Liver (tissue), 9 donors: ENCODE results near the gene ATP6V1E1. TPM values are rescaled to one million over a fixed set of nuclear protein-coding genes. Genes with fewer than 3 reads are reported as not detected.

ENCODE experiments used
- DNase-seq: peaks from one replicate; pipeline ENCODE4 v3.0.0-alpha.2; 2017; ENCODE audit warnings: low spot score
- H3K27ac ChIP-seq, 2 donors: one replicate each; pipeline ENCODE4 v1.7.0; 2013; ENCODE audit warnings: inconsistent platforms in 2 of 2, low read length in 2 of 2, control low read depth in 1 of 2, low read depth in 1 of 2, mild to moderate bottlenecking in 1 of 2
- H3K27me3 ChIP-seq, 4 donors: one replicate each; pipeline versions ENCODE4 v1.6.1 to v1.7.0; 2013; ENCODE audit warnings: low read length in 3 of 4, inconsistent platforms in 1 of 4, mild to moderate bottlenecking in 1 of 4, moderate library complexity in 1 of 4; ENCODE audit not compliant: control insufficient read depth in 4 of 4, insufficient read depth in 4 of 4
- H3K36me3 ChIP-seq, 4 donors: one replicate each; pipeline versions ENCODE4 v1.6.1 to v1.7.0; 2013; ENCODE audit warnings: low read length in 3 of 4, mild to moderate bottlenecking in 3 of 4, low read depth in 1 of 4, moderate library complexity in 1 of 4; ENCODE audit not compliant: control insufficient read depth in 4 of 4, insufficient read depth in 3 of 4
- H3K4me1 ChIP-seq, 4 donors: one replicate each; pipeline versions ENCODE4 v1.6.1 to v1.7.0; 2013; ENCODE audit warnings: low read length in 3 of 4, mild to moderate bottlenecking in 3 of 4, moderate library complexity in 1 of 4; ENCODE audit not compliant: control insufficient read depth in 4 of 4, insufficient read depth in 4 of 4
- H3K4me3 ChIP-seq, 3 donors: one replicate each; pipeline versions ENCODE4 v1.6.1 to v1.7.0; 2013; ENCODE audit warnings: low read length in 3 of 3, control low read depth in 1 of 3, low read depth in 1 of 3, mild to moderate bottlenecking in 1 of 3
- H3K9ac ChIP-seq, 2 donors: one replicate each; pipeline ENCODE4 v1.7.0; 2013; ENCODE audit warnings: low read length in 2 of 2, mild to moderate bottlenecking in 2 of 2, moderate library complexity in 2 of 2, control low read depth in 1 of 2, low read depth in 1 of 2
- H3K9me3 ChIP-seq, 4 donors: one replicate each; pipeline versions ENCODE4 v1.6.1 to v1.7.0; 2013; ENCODE audit warnings: low read length in 3 of 4; ENCODE audit not compliant: control insufficient read depth in 4 of 4
- ATF3 ChIP-seq: IDR thresholded peaks from 2 replicates; pipeline ENCODE4 v1.6.1; 2016; ENCODE audit warnings: antibody characterized with exemption
- CTCF ChIP-seq: fragments of 150-350 bp; IDR thresholded peaks from 2 replicates; pipeline ENCODE4 v1.5.1; 2017; ENCODE audit warnings: improper control_type of control experiment, low read depth, low read length; ENCODE audit not compliant: missing input control
- EGR1 ChIP-seq, 2 donors: IDR thresholded peaks; 2 replicates each; pipeline ENCODE4 v1.6.1; 2016 to 2018; ENCODE audit warnings: antibody characterized with exemption in 2 of 2, low read depth in 2 of 2
- FOXA1 ChIP-seq: IDR thresholded peaks from 2 replicates; pipeline ENCODE4 v1.6.1; 2016; ENCODE audit warnings: antibody characterized with exemption
- FOXA2 ChIP-seq: IDR thresholded peaks from 2 replicates; pipeline ENCODE4 v1.6.1; 2016; ENCODE audit warnings: antibody characterized with exemption
- GABPA ChIP-seq, 2 donors: IDR thresholded peaks in 1 of 2; conservative IDR thresholded peaks in 1 of 2; 2 replicates each; pipeline ENCODE4 v1.6.1; 2016; ENCODE audit warnings: antibody characterized with exemption in 2 of 2, mild to moderate bottlenecking in 1 of 2, moderate library complexity in 1 of 2
- HNF4A ChIP-seq, 2 donors: conservative IDR thresholded peaks; 2 replicates each; pipeline ENCODE4 v1.6.1; 2016; ENCODE audit warnings: antibody characterized with exemption in 2 of 2, mild to moderate bottlenecking in 2 of 2
- HNF4G ChIP-seq: IDR thresholded peaks from 2 replicates; pipeline ENCODE4 v1.6.1; 2016; ENCODE audit warnings: antibody characterized with exemption
- JUND ChIP-seq, 2 donors: IDR thresholded peaks; 2 replicates each; pipeline ENCODE4 v1.6.1; 2016; ENCODE audit warnings: antibody characterized with exemption in 2 of 2
- NR2F2 ChIP-seq: IDR thresholded peaks from 2 replicates; pipeline ENCODE4 v1.6.1; 2016; ENCODE audit warnings: antibody characterized with exemption
- RAD21 ChIP-seq, 2 donors: IDR thresholded peaks; 2 replicates each; pipeline ENCODE4 v1.6.1; 2016; ENCODE audit warnings: antibody characterized with exemption in 2 of 2, mild to moderate bottlenecking in 2 of 2
- RXRA ChIP-seq, 2 donors: IDR thresholded peaks; 2 replicates each; pipeline ENCODE4 v1.6.1; 2017 to 2018; ENCODE audit warnings: antibody characterized with exemption in 2 of 2, mild to moderate bottlenecking in 1 of 2
- SP1 ChIP-seq: IDR thresholded peaks from 2 replicates; pipeline ENCODE4 v1.6.1; 2018; ENCODE audit warnings: antibody characterized with exemption, mild to moderate bottlenecking
- TAF1 ChIP-seq: conservative IDR thresholded peaks from 2 replicates; pipeline ENCODE4 v1.6.1; 2016; ENCODE audit warnings: antibody characterized with exemption, mild to moderate bottlenecking
- YY1 ChIP-seq: IDR thresholded peaks from 2 replicates; pipeline ENCODE4 v1.6.1; 2016; ENCODE audit warnings: antibody characterized with exemption, mild to moderate bottlenecking
- WGBS: extraction: QIAGEN DNeasy Blood & Tissue Kit; methylation state at CpG from one replicate; pipeline ENCODE4 v1.1.7; 2013; 5-methylcytosine and 5-hydroxymethylcytosine counted together
- polyA plus RNA-seq, 2 donors: library from polyadenylated mRNA; stranded (reverse) in 1 of 2; unstranded in 1 of 2; fragments of 200-250 nt in 1 of 2; fragments of >200 nt in 1 of 2; fragmentation: Nextera tagmentation in 1 of 2; extraction: Ambion mirVana in 1 of 2; gene quantifications; one replicate each; pipeline versions ENCODE4 v1.2.1 to v1.2.3, GENCODE V29; 2013 to 2015
- total RNA-seq, 2 donors: library from RNA; depleted of rRNA; stranded (reverse); fragments of >200 nt; gene quantifications; one replicate each; pipeline ENCODE4 v1.2.3, GENCODE V29; 2014
- TF ChIP-seq, protein P1 (sequence below): IDR thresholded peaks from 2 replicates; pipeline ENCODE4 v1.6.1; 2016; ENCODE audit warnings: antibody characterized with exemption
- TF ChIP-seq, protein P2 (sequence below): IDR thresholded peaks from 2 replicates; pipeline ENCODE4 v1.6.1; 2016; ENCODE audit warnings: antibody characterized with exemption
- TF ChIP-seq, protein P3 (sequence below): IDR thresholded peaks from 2 replicates; pipeline ENCODE4 v1.6.1; 2016; ENCODE audit warnings: antibody characterized with exemption, mild to moderate bottlenecking
- donor health status: healthy.
- donor health status: healthy.
- donor health status: healthy.
- donor health status: healthy.
- donor health status: healthy.

ATP6V1E1 gene
- total and polyA plus RNA-seq, 4 donors, result 44.6 to 53.1 (median 49.1) TPM

DNA sequence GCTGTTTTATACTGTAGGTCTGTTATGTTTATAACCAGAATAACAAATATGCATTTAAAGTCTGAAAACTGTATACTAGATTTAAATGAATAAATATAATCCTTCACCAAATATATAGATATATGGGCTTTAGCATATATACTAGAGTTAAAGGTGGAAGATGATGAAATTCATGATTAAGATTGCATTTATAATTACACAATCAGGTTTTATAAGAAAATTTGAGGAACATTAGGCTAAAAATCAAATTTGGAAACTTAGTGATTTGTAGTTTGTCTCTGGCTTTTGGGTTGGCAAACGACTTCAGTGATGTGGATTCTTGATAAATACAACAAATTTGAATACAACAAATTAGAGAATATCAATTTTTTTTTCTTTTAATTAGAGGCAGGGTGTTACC, 20.0 kb upstream of the ATP6V1E1 start (continued):
- TF ChIP-seq EGR1 (IDR thresholded peaks at IDR 0.05; ENCODE audit: low read depth in 2 of 2), result no peak

DNA sequence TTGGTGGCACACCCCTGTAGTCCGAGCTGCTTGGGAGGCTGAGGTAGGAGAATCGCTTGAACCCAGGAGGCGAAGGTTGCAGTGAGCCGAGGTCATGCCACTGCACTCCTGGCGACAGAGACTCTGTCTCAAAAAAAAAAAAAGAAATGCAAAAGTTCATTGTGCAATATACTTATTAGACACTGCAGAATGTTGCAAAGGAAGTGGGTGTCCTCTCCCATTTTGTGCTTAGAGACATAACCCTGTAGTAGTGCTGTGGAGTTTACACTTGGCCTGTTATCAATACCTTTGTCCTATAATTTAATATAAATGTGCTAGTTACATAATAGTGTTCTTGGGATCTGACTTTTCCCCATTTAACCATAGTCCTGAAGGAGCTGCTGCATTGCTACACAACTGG, 19.4 kb upstream of the ATP6V1E1 start:
- TF ChIP-seq, protein P1, sequence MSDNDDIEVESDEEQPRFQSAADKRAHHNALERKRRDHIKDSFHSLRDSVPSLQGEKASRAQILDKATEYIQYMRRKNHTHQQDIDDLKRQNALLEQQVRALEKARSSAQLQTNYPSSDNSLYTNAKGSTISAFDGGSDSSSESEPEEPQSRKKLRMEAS, result no peak
- TF ChIP-seq EGR1 (IDR thresholded peaks at IDR 0.05; ENCODE audit: low read depth in 2 of 2) (no peak), JUND (IDR thresholded peaks at IDR 0.05) (no peak), NR2F2 (no peak), YY1 (no peak), FOXA1 (no peak), TAF1 (no peak), SP1 (no peak), RXRA (IDR thresholded peaks at IDR 0.05) (no peak), CTCF (no peak), RAD21 (IDR thresholded peaks at IDR 0.05) (no peak), ATF3 (no peak), HNF4G (no peak), FOXA2 (no peak), GABPA (IDR thresholded peaks at IDR 0.05 in 1 of 2, conservative IDR thresholded peaks at IDR 0.05 in 1 of 2) (no peak), HNF4A (conservative IDR thresholded peaks at IDR 0.05) (no peak)
- TF ChIP-seq, protein P2, sequence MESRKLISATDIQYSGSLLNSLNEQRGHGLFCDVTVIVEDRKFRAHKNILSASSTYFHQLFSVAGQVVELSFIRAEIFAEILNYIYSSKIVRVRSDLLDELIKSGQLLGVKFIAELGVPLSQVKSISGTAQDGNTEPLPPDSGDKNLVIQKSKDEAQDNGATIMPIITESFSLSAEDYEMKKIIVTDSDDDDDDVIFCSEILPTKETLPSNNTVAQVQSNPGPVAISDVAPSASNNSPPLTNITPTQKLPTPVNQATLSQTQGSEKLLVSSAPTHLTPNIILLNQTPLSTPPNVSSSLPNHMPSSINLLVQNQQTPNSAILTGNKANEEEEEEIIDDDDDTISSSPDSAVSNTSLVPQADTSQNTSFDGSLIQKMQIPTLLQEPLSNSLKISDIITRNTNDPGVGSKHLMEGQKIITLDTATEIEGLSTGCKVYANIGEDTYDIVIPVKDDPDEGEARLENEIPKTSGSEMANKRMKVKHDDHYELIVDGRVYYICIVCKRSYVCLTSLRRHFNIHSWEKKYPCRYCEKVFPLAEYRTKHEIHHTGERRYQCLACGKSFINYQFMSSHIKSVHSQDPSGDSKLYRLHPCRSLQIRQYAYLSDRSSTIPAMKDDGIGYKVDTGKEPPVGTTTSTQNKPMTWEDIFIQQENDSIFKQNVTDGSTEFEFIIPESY, result no peak
- TF ChIP-seq, protein P3, sequence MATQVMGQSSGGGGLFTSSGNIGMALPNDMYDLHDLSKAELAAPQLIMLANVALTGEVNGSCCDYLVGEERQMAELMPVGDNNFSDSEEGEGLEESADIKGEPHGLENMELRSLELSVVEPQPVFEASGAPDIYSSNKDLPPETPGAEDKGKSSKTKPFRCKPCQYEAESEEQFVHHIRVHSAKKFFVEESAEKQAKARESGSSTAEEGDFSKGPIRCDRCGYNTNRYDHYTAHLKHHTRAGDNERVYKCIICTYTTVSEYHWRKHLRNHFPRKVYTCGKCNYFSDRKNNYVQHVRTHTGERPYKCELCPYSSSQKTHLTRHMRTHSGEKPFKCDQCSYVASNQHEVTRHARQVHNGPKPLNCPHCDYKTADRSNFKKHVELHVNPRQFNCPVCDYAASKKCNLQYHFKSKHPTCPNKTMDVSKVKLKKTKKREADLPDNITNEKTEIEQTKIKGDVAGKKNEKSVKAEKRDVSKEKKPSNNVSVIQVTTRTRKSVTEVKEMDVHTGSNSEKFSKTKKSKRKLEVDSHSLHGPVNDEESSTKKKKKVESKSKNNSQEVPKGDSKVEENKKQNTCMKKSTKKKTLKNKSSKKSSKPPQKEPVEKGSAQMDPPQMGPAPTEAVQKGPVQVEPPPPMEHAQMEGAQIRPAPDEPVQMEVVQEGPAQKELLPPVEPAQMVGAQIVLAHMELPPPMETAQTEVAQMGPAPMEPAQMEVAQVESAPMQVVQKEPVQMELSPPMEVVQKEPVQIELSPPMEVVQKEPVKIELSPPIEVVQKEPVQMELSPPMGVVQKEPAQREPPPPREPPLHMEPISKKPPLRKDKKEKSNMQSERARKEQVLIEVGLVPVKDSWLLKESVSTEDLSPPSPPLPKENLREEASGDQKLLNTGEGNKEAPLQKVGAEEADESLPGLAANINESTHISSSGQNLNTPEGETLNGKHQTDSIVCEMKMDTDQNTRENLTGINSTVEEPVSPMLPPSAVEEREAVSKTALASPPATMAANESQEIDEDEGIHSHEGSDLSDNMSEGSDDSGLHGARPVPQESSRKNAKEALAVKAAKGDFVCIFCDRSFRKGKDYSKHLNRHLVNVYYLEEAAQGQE, result no peak
- Histone ChIP-seq H3K36me3 (no peaks in the 10 kb centered on the region), H3K9me3 (no peaks in the 10 kb centered on the region), H3K27ac (no peak overlapping the region), H3K9ac (no peak overlapping the region), H3K27me3 (no peaks in the 10 kb centered on the region), H3K4me1 (peaks cover 0 to 4% (median 0%) of the 10 kb centered on the region in 4 donors), H3K4me3 (no peak overlapping the region)
- DNase-seq, result no peak
- 82% methylated on average over 5 of the region's 5 CpGs for WGBS
